ENCODE results near the gene SPINT2.

DNA sequence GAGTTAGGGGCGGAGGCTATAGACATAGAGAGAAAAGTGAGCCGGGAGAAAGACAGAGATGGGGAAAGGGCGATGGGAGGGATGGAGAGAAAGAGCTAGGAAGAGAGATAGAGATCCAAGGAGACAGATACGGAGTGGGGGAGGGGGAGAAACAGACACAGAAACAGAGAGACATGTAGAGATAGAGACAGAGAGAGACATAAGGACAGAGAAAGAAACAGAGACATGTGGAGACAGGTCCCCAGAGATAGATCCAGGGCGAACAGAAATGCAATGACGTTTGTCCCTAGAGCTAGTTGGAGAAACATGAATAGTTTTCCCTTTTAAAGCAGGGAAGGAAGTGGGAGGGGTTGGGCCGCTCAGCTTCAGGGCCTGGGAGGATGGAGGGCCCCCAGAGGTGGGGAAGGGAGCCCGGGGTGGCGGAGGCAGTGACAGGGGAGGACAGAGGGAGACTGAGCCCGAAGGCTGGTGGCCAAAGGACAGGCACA is 12.8 kb upstream of the SPINT2 start:
- TF ChIP-seq EHF (CRISPR knock-in tag; IDR thresholded peaks at IDR 0.05) (no peak), EP300 (IDR thresholded peaks at IDR 0.05) (no peak), RAD21 (conservative IDR thresholded peaks at IDR 0.05 in 1 of 2, IDR thresholded peaks at IDR 0.05 in 1 of 2) (no peak), CEBPB (IDR thresholded peaks at IDR 0.05) (no peak), RCOR1 (IDR thresholded peaks at IDR 0.05; ENCODE audit: low read depth, low read length) (no peak)
- TF ChIP-seq, protein P1, sequence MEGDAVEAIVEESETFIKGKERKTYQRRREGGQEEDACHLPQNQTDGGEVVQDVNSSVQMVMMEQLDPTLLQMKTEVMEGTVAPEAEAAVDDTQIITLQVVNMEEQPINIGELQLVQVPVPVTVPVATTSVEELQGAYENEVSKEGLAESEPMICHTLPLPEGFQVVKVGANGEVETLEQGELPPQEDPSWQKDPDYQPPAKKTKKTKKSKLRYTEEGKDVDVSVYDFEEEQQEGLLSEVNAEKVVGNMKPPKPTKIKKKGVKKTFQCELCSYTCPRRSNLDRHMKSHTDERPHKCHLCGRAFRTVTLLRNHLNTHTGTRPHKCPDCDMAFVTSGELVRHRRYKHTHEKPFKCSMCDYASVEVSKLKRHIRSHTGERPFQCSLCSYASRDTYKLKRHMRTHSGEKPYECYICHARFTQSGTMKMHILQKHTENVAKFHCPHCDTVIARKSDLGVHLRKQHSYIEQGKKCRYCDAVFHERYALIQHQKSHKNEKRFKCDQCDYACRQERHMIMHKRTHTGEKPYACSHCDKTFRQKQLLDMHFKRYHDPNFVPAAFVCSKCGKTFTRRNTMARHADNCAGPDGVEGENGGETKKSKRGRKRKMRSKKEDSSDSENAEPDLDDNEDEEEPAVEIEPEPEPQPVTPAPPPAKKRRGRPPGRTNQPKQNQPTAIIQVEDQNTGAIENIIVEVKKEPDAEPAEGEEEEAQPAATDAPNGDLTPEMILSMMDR (IDR thresholded peaks at IDR 0.05) = no peak
- TF ChIP-seq, protein P2, sequence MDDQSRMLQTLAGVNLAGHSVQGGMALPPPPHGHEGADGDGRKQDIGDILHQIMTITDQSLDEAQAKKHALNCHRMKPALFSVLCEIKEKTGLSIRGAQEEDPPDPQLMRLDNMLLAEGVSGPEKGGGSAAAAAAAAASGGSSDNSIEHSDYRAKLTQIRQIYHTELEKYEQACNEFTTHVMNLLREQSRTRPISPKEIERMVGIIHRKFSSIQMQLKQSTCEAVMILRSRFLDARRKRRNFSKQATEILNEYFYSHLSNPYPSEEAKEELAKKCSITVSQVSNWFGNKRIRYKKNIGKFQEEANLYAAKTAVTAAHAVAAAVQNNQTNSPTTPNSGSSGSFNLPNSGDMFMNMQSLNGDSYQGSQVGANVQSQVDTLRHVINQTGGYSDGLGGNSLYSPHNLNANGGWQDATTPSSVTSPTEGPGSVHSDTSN (IDR thresholded peaks at IDR 0.05) = no peak
